Esophagus squamous epithelium (tissue), 5 donors: ENCODE results near the gene ERO1B. TPM values are rescaled to one million over a fixed set of nuclear protein-coding genes. Genes with fewer than 3 reads are reported as not detected.

ENCODE experiments used
- DNase-seq: peaks from one replicate; lab custom pipeline; 2025; lab: John Stamatoyannopoulos, UW
- H3K27ac ChIP-seq, 4 donors: fragments of 200-600 bp; sonication (generic); one replicate each; pipeline ENCODE4 v1.5.1; 2016 to 2019; ENCODE audit warnings: mild to moderate bottlenecking in 1 of 4
- H3K27me3 ChIP-seq, 4 donors: fragments of 200-600 bp; sonication (generic); 1 replicate in 3 of 4; 2 replicates in 1 of 4; pipeline versions ENCODE4 v1.5.1 to v1.6.0; 2017 to 2021; ENCODE audit warnings: antibody characterized with exemption in 1 of 4
- H3K36me3 ChIP-seq, 3 donors: fragments of 200-600 bp; sonication (generic); one replicate each; pipeline ENCODE4 v1.5.1; 2016 to 2019
- H3K4me1 ChIP-seq, 3 donors: fragments of 200-600 bp; sonication (generic); one replicate each; pipeline ENCODE4 v1.5.1; 2017 to 2019
- H3K4me3 ChIP-seq, 4 donors: fragments of 200-600 bp; sonication (generic); 1 replicate in 3 of 4; 2 replicates in 1 of 4; pipeline ENCODE4 v1.5.1; 2016 to 2019; ENCODE audit warnings: mild to moderate bottlenecking in 2 of 4, moderate library complexity in 1 of 4
- H3K9me3 ChIP-seq, 3 donors: fragments of 200-600 bp; sonication (generic); one replicate each; pipeline ENCODE4 v1.5.1; 2016 to 2019
- CTCF ChIP-seq, 6 experiments: fragments of 450-650 bp in 4 of 6; fragments of 200-600 bp in 2 of 6; sonication (generic) in 2 of 6; IDR thresholded peaks; one replicate each; pipeline ENCODE4 v1.5.1; 2016 to 2019; ENCODE audit warnings: antibody characterized with exemption in 6 of 6, mild to moderate bottlenecking in 4 of 6, moderate library complexity in 4 of 6
- POLR2A ChIP-seq, 4 donors: fragments of 450-650 bp; IDR thresholded peaks; one replicate each; pipeline ENCODE4 v1.6.1; 2017; ENCODE audit warnings: antibody characterized with exemption in 4 of 4, mild to moderate bottlenecking in 4 of 4, moderate library complexity in 3 of 4
- WGBS, 2 donors: methylation state at CpG; one replicate each; pipeline ENCODE4 v1.1.5; 2018; 5-methylcytosine and 5-hydroxymethylcytosine counted together
- intact Hi-C: fragments of 100-400 bp; cut with DNase I; formaldehyde crosslinking; loops from one replicate; pipeline ENCODE4 v1.15.0; 2022
- total RNA-seq, 4 donors: library from RNA; depleted of rRNA; stranded (reverse); fragments of >200 nt; gene quantifications; one replicate each; pipeline ENCODE4 v1.1.0, GENCODE V29; 2016
- donor health status: DM: yes; HTN: yes; CAD: no.

Gene ERO1B
- total RNA-seq, 4 donors from 2014 or later, result 1.2 to 6.3 (median 2.4) TPM

- no peak for TF ChIP-seq CTCF (IDR thresholded peaks at IDR 0.05)
- no peak for TF ChIP-seq POLR2A (IDR thresholded peaks at IDR 0.05)
- peaks cover 0 to 25% (median 8%) of the 10 kb centered on the region in 3 donors for H3K4me1 ChIP-seq
- intact Hi-C loops, result no loop called here
- H3K4me3 ChIP-seq, result no peak overlapping the region
- 65 to 67% methylated on average over 6 of the region's 6 CpGs for WGBS, 2 donors
- H3K27ac ChIP-seq, result no peak overlapping the region
- H3K9me3 ChIP-seq, result no peaks in the 10 kb centered on the region
- H3K36me3 ChIP-seq, result no peaks in the 10 kb centered on the region
- no peak for DNase-seq
- H3K27me3 ChIP-seq, result no peaks in the 10 kb centered on the region
These were observed 25.7 kb upstream of the ERO1B start for GRCh38 chr1:236307435-236307834.

DNA sequence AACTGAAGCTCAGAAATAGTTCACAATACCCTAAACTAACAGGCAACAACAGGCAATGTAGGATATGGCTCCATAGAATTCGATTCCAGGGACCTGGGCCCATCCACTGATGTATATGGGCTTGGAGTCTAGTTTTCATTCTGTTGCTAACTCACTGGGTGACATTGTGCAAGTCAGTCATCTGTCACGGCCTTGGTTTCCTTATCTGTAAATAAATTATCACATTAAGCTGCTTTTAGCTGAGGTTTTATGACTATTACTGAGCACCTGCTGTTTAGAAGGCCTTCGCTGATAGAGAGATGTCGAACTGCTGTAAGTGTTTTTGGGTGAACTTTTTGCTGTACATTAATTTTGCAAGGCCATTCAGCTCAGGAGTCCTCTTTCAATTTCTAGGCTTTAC is 22.9 kb upstream of the ERO1B start:
- Histone ChIP-seq H3K4me1 (peaks cover 0 to 38% (median 8%) of the 10 kb centered on the region in 3 donors), H3K9me3 (no peaks in the 10 kb centered on the region), H3K27me3 (no peaks in the 10 kb centered on the region), H3K4me3 (no peak overlapping the region), H3K27ac (no peak overlapping the region), H3K36me3 (no peaks in the 10 kb centered on the region)
- intact Hi-C loops, result no loop called here
- DNase-seq, result no peak
- 74 to 77% methylated on average over 4 of the region's 4 CpGs for WGBS, 2 donors
- no peak for TF ChIP-seq CTCF (IDR thresholded peaks at IDR 0.05)
- TF ChIP-seq POLR2A (IDR thresholded peaks at IDR 0.05), result no peak

GRCh38 chr1:236303675-236304074 is 21.9 kb upstream of the ERO1B start:
- Histone ChIP-seq H3K4me1 (peaks cover 0 to 38% (median 8%) of the 10 kb centered on the region in 3 donors), H3K9me3 (no peaks in the 10 kb centered on the region), H3K4me3 (no peak overlapping the region), H3K27ac (peak overlapping the region in 1 of 4 donors; percentile 52), H3K36me3 (no peaks in the 10 kb centered on the region), H3K27me3 (no peaks in the 10 kb centered on the region)
- no peak for TF ChIP-seq CTCF (IDR thresholded peaks at IDR 0.05)
- TF ChIP-seq POLR2A (IDR thresholded peaks at IDR 0.05), result no peak
- DNase-seq, result no peak
- intact Hi-C loops, result no loop called here
- WGBS, 2 donors, result 52 to 59% methylated on average over 4 of the region's 4 CpGs

DNA sequence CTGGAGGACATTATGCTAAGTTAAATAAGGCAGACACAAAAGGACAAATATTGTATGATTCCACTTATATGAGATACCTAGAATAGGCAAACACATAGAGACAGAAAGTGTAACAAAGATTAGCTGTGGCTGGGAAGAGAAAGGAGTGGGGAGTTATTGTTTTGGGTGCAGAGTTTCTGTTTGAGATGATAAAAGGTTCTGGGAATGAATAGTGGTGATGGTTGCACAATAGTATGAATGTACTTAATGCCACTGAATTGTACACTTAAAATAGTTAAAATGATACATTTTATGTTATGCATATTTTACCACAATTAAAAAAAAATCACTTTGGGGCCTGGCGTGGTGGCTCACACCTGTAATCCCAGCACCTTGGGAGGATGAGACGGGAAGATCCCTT is 21.2 kb upstream of the ERO1B start:
- H3K4me3 ChIP-seq, result no peak overlapping the region
- no peak for DNase-seq
- H3K27me3 ChIP-seq, result no peaks in the 10 kb centered on the region
- H3K9me3 ChIP-seq, result no peaks in the 10 kb centered on the region
- no peaks in the 10 kb centered on the region for H3K36me3 ChIP-seq
- TF ChIP-seq CTCF (IDR thresholded peaks at IDR 0.05), result no peak
- no peak for TF ChIP-seq POLR2A (IDR thresholded peaks at IDR 0.05)
- H3K27ac ChIP-seq, result no peak overlapping the region
- WGBS, 2 donors, result 41 to 61% methylated on average over 2 of the region's 2 CpGs
- intact Hi-C loops, result no loop called here
- peaks cover 0 to 38% (median 8%) of the 10 kb centered on the region in 3 donors for H3K4me1 ChIP-seq

GRCh38 chr1:236301958-236302335 is 20.2 kb upstream of the ERO1B start:
- DNase-seq, result no peak

More at GRCh38 chr1:236301958-236302335, 20.2 kb upstream of the ERO1B start:
- Histone ChIP-seq H3K36me3 (no peaks in the 10 kb centered on the region), H3K9me3 (no peaks in the 10 kb centered on the region), H3K4me3 (no peak overlapping the region), H3K4me1 (peaks cover 0 to 38% (median 8%) of the 10 kb centered on the region in 3 donors), H3K27me3 (no peaks in the 10 kb centered on the region), H3K27ac (no peak overlapping the region)
- WGBS, 2 donors, result 36 to 45% methylated on average over 2 of the region's 2 CpGs
- TF ChIP-seq CTCF (IDR thresholded peaks at IDR 0.05) (no peak), POLR2A (IDR thresholded peaks at IDR 0.05) (no peak)
- intact Hi-C loops, result no loop called here
